ENCODE results near the gene BPIFB6.

GRCh38 chr20:33059136-33059535 is 27.7 kb downstream of the BPIFB6 start:
- TF ChIP-seq POLR2AphosphoS5 (IDR thresholded peaks at IDR 0.05; ENCODE audit: borderline replicate concordance, low read depth, low read length): no peak
- TF ChIP-seq EZH2 (IDR thresholded peaks at IDR 0.05): no peak

Data from SK-N-MC (cell line).